CD4-positive, alpha-beta memory T cell (primary cell): ENCODE data around the gene CBL. TPM values are rescaled to one million over a fixed set of nuclear protein-coding genes. Genes with fewer than 3 reads are reported as not detected.
A peak's percentile ranks its signal among the peaks of the same experiment; 100 is the strongest.

Experiments
- CTCF ChIA-PET: fragments of 350-600 bp; sonication (Branson Sonifier 250); formaldehyde crosslinking; loops from one replicate; lab custom pipeline; 2021; ENCODE audit warnings: inconsistent platforms; ENCODE audit not compliant: partially characterized antibody; lab: Charles Lee
- POLR2A ChIA-PET: fragments of 350-600 bp; sonication (Branson Sonifier 250); formaldehyde crosslinking; loops from one replicate; lab custom pipeline; 2021; ENCODE audit not compliant: partially characterized antibody; lab: Charles Lee
- DNase-seq, 5 donors: peaks; one replicate each; pipeline versions ENCODE4 v3.0.0 to v3.0.0-alpha.2; 2020 to 2022; ENCODE audit warnings: mixed read lengths in 1 of 5
- H3K27ac ChIP-seq: one replicate; pipeline ENCODE4 v1.7.0; 2013; ENCODE audit warnings: low read depth, low read length
- H3K27me3 ChIP-seq: 2 replicates; pipeline ENCODE4 v1.7.0; 2013; ENCODE audit warnings: mild to moderate bottlenecking, low read length, moderate library complexity; ENCODE audit not compliant: insufficient read depth
- H3K36me3 ChIP-seq: 2 replicates; pipeline ENCODE4 v1.7.0; 2013; ENCODE audit warnings: mild to moderate bottlenecking, low read length, moderate library complexity; ENCODE audit not compliant: insufficient read depth
- H3K4me1 ChIP-seq: 2 replicates; pipeline ENCODE4 v1.7.0; 2013; ENCODE audit warnings: mild to moderate bottlenecking, low read length, moderate library complexity; ENCODE audit not compliant: insufficient read depth
- H3K4me3 ChIP-seq, 2 donors: one replicate each; pipeline ENCODE4 v1.7.0; 2013; ENCODE audit warnings: low read length in 2 of 2, mild to moderate bottlenecking in 1 of 2
- H3K9me3 ChIP-seq, 2 donors: one replicate each; pipeline ENCODE4 v1.7.0; 2013; ENCODE audit warnings: low read length in 2 of 2, control low read depth in 1 of 2; ENCODE audit not compliant: control insufficient read depth in 1 of 2
- H3K27ac Mint-ChIP-seq, 7 donors: one replicate each; pipeline ENCODE4 v1.8.0; 2020 to 2021; ENCODE audit warnings: mixed read lengths in 7 of 7, mild to moderate bottlenecking in 6 of 7, inconsistent platforms in 3 of 7, moderate library complexity in 3 of 7
- H3K27me3 Mint-ChIP-seq, 2 donors: one replicate each; pipeline ENCODE4 v1.8.0; 2020 to 2021; ENCODE audit warnings: mixed read lengths in 2 of 2
- H3K36me3 Mint-ChIP-seq, 2 donors: one replicate each; pipeline ENCODE4 v1.8.0; 2020 to 2021; ENCODE audit warnings: mixed read lengths in 2 of 2, inconsistent platforms in 1 of 2, mild to moderate bottlenecking in 1 of 2
- H3K4me1 Mint-ChIP-seq, 4 donors: one replicate each; pipeline ENCODE4 v1.8.0; 2020 to 2021; ENCODE audit warnings: mixed read lengths in 4 of 4, mild to moderate bottlenecking in 1 of 4
- H3K4me3 Mint-ChIP-seq, 8 donors: one replicate each; pipeline ENCODE4 v1.8.0; 2020 to 2021; ENCODE audit warnings: mixed read lengths in 8 of 8, mild to moderate bottlenecking in 7 of 8, moderate library complexity in 6 of 8, inconsistent platforms in 3 of 8
- H3K9me3 Mint-ChIP-seq, 8 donors: one replicate each; pipeline ENCODE4 v1.8.0; 2020 to 2021; ENCODE audit warnings: mixed read lengths in 8 of 8, mild to moderate bottlenecking in 5 of 8, inconsistent platforms in 3 of 8, moderate library complexity in 1 of 8
- intact Hi-C: fragments of 100-400 bp; cut with micrococcal nuclease; formaldehyde crosslinking; loops from one replicate; pipeline ENCODE4 v1.15.1; 2023
- polyA plus RNA-seq, 2 donors: library from polyadenylated mRNA; unstranded; fragments of 300-500 nt; fragmentation: Illumina TruSeq; gene quantifications; one replicate each; pipeline ENCODE4 v1.2.3, GENCODE V29; 2021
- total RNA-seq, 2 experiments: library from RNA; stranded (reverse); gene quantifications; one replicate each; pipeline ENCODE4 v1.2.3, GENCODE V29; 2021

CBL gene
- total and polyA plus RNA-seq, 4 experiments from 2014 or later: 3.6 to 39.8 (median 27.6) TPM

DNA sequence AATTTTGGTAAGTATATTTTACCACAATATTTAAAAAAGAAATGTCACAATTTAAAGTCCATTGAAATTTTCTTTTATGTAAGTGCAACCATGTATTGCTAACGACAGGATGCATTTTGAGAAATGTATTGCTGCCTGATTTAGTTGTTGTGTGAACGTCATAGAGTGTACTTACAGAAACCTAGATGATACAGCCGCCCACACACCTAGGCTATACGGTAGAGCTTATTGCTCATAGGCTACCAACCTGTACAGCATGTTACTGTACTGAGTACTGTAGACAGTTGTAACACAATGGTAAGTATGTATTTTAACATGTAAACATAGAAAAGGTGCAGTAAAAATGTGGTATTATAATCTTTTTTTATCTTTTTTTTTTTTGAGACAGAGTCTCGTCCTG is 48.1 kb downstream of the CBL start:
- Mint-ChIP-seq H3K27me3 (no peaks in the 10 kb centered on the region), H3K36me3 (peaks cover 9 to 10% of the 10 kb centered on the region in 2 donors), H3K27ac (no peak overlapping the region), H3K4me1 (peaks cover 36 to 48% (median 40%) of the 10 kb centered on the region in 4 donors), H3K9me3 (no peaks in the 10 kb centered on the region), H3K4me3 (no peak overlapping the region)
- Histone ChIP-seq H3K4me3 (no peak overlapping the region), H3K27ac (no peak overlapping the region), H3K36me3 (no peaks in the 10 kb centered on the region), H3K27me3 (no peaks in the 10 kb centered on the region), H3K9me3 (no peaks in the 10 kb centered on the region), H3K4me1 (peaks cover 28% of the 10 kb centered on the region)
- POLR2A ChIA-PET: no interaction called here
- intact Hi-C loops: no loop called here
- CTCF ChIA-PET: interaction anchor here (0.9 to 2.2 kb wide), 3 partner anchors 9 to 48 kb away, joined by 3 to 6 read pairs (median 5); partner anchors contain the start of gene CBL
- no peak for DNase-seq

DNA sequence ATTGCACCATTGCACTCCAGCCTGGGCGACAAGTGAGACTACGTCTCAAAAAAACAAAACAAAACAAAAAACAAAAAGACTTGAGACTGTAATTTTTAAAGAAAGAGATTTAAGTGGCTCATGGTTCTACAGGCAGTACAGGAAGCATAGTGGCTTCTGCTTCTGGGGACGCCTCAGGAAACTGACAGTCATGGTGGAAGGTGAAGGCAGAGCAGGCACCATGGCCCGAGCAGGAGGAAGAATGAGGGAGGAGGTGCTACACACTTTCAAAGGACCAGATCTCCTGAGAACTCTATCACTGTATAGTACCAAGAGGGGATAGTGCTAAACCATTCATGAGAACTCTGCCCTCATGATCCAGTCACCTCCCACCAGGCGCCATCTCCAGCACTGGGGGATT is 52.0 kb downstream of the CBL start:
- Mint-ChIP-seq H3K27me3 (no peaks in the 10 kb centered on the region), H3K36me3 (peaks cover 7 to 9% of the 10 kb centered on the region in 2 donors), H3K9me3 (no peaks in the 10 kb centered on the region), H3K27ac (peak overlapping the region; percentile 45 to 93 (median 90)), H3K4me1 (peaks cover 37 to 50% (median 42%) of the 10 kb centered on the region in 4 donors), H3K4me3 (peak overlapping the region in 7 of 8 donors; percentile 60 to 84 (median 65))
- peak in 2 of 5 donors; percentile 21 to 27 for DNase-seq
- Histone ChIP-seq H3K27me3 (no peaks in the 10 kb centered on the region), H3K4me1 (peaks cover 57% of the 10 kb centered on the region), H3K9me3 (no peaks in the 10 kb centered on the region), H3K36me3 (no peaks in the 10 kb centered on the region), H3K4me3 (no peak overlapping the region), H3K27ac (no peak overlapping the region)
- ChIA-PET CTCF (interaction anchor here (9.1 kb wide), 1 partner anchor 53 kb away, joined by 68 read pairs; the partner anchor contains the start of gene CBL), POLR2A (interaction anchor here (1.0 kb wide), 1 partner anchor 52 kb away, joined by 3 read pairs; the partner anchor contains the start of gene CBL)
- intact Hi-C loops: no loop called here

DNA sequence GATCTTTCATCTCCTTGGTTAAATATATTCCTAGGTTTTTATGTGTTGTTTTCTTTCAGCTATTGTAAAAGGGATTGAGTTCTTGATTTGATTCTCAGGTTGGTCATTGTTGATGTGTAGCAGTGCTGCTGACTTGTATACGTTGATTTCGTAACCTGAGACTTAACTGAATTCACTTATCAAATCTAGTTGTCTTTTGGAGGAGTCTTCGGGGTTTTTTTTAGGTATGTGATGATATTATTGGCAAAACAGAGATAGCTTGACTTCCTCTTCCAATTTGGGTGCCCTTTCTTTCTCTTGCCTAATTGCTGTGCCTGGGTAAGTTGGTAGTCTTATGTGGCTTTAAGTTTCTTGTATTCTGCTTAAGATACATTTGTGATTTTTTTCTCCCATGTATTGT is 52.8 kb downstream of the CBL start:
- no peaks in the 10 kb centered on the region for H3K9me3 ChIP-seq
- no peaks in the 10 kb centered on the region for H3K9me3 Mint-ChIP-seq
- H3K4me3 Mint-ChIP-seq: peak overlapping the region in 5 of 8 donors; percentile 1 to 84 (median 58)
- no peaks in the 10 kb centered on the region for H3K36me3 ChIP-seq
- ChIA-PET CTCF (interaction anchor here (1.3 to 9.1 kb wide), 6 partner anchors 25 to 1061 kb away, joined by 3 to 68 read pairs (median 4); partner anchors contain the start of gene CBL), POLR2A (interaction anchor here (1.0 to 1.3 kb wide), 2 partner anchors 30 to 53 kb away, joined by 3 read pairs; partner anchors contain the start of gene CBL)
- DNase-seq: no peak
- no peaks in the 10 kb centered on the region for H3K27me3 ChIP-seq
- intact Hi-C loops: no loop called here
- H3K4me1 Mint-ChIP-seq: peaks cover 36 to 50% (median 42%) of the 10 kb centered on the region in 4 donors
- H3K27ac ChIP-seq: no peak overlapping the region
- H3K36me3 Mint-ChIP-seq: peaks cover 7 to 9% of the 10 kb centered on the region in 2 donors
- H3K4me3 ChIP-seq: no peak overlapping the region
- H3K27ac Mint-ChIP-seq: peak overlapping the region in 6 of 7 donors; percentile 4 to 85 (median 52)
- peaks cover 65% of the 10 kb centered on the region for H3K4me1 ChIP-seq
- no peaks in the 10 kb centered on the region for H3K27me3 Mint-ChIP-seq

DNA sequence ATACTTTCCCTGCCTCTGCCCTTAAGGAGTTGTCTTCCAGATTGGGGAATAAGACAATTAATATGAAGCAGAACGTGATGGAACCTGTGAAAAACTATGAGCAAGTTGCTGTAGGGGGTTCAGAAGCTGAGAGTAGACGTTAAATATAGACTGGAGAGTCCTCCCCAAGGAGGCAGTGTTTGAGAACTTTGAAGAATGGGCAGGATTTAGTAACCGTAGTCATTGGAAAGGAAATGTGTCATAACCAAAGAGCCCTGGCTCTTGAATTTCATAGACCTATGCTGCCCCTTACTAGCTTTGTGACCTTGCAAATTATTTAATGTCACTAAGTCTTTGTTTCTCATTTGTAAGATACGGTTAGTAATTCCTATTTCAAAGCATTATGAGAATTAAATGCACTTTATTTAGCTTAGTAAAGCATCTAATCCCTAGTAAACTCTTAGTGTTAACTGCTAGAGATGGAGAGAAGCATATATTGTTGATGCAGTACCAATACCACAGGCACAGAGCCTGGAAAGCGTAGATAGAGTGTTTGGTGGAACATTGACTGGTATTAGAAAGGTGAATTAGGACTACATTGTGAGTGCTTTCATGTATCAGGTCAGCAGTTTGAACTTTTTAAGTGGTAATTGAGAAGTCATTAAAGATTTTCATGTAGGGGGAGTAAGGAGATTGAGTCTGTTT is 56.7 kb downstream of the CBL start:
- peaks cover 44 to 60% (median 49%) of the 10 kb centered on the region in 4 donors for H3K4me1 Mint-ChIP-seq
- Histone ChIP-seq H3K36me3 (no peaks in the 10 kb centered on the region), H3K4me1 (peaks cover 94% of the 10 kb centered on the region), H3K4me3 (peak overlapping the region in 1 of 2 donors; percentile 5), H3K27me3 (no peaks in the 10 kb centered on the region), H3K9me3 (no peaks in the 10 kb centered on the region), H3K27ac (peak overlapping the region; percentile 39)
- no peaks in the 10 kb centered on the region for H3K27me3 Mint-ChIP-seq
- peaks cover 0 to 1% (median 0%) of the 10 kb centered on the region in 8 donors for H3K9me3 Mint-ChIP-seq
- no peak overlapping the region for H3K27ac Mint-ChIP-seq
- POLR2A ChIA-PET: interaction anchor here (0.7 to 5.9 kb wide), 8 partner anchors 14 to 195 kb away, joined by 3 to 30 read pairs (median 6); partner anchors contain the start of genes CBL and VPS11
- H3K4me3 Mint-ChIP-seq: no peak overlapping the region
- intact Hi-C loops: loop anchor here (2.0 to 5.0 kb wide), 3 partner anchors 22 to 36 kb away; no protein-coding TSS in a partner anchor
- peaks cover 0 to 3% of the 10 kb centered on the region in 2 donors for H3K36me3 Mint-ChIP-seq
- CTCF ChIA-PET: interaction anchor here (0.9 to 9.1 kb wide), 11 partner anchors 9 to 93 kb away, joined by 3 to 68 read pairs (median 7); partner anchors contain the start of genes CBL and NLRX1
- peak in 2 of 5 donors; percentile 9 to 21 for DNase-seq

DNA sequence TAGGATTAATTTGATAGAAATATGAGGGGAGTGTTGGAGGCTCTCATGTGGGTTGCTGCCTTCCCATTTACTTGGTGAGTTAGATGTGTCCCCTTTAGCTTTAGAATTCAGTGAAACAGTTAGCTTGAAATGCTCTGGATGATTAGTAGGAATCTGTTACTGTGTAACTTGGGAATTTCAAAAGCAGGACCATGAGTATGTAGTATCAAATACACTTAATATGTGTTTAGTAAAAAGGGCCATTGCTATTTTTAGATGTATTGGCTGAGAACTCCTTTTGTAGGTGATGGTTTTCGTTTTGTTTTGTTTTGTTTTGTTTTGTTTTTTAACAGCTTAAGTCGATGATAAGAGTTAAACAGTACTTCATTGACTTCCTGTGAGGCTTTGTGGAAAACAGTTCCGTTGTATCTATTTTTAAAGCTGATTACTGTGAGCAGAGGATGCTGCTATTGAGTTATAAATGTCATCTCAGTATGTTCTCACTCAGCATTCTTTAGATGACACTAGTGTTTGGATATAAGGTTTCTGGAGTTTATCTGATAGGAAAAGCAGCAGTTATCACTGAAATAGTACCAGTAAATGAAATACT is 57.3 kb downstream of the CBL start:
- H3K4me1 ChIP-seq: peaks cover 91% of the 10 kb centered on the region
- intact Hi-C loops: loop anchor here (2.0 to 5.0 kb wide), 3 partner anchors 21 to 36 kb away; no protein-coding TSS in a partner anchor
- ChIA-PET POLR2A (interaction anchor here (1.0 to 5.9 kb wide), 10 partner anchors 15 to 196 kb away, joined by 3 to 30 read pairs (median 5); partner anchors contain the start of genes CBL, HINFP and VPS11), CTCF (interaction anchor here (0.9 to 9.1 kb wide), 11 partner anchors 9 to 94 kb away, joined by 3 to 68 read pairs (median 7); partner anchors contain the start of genes CBL and NLRX1)
- Mint-ChIP-seq H3K4me1 (peaks cover 43 to 60% (median 48%) of the 10 kb centered on the region in 4 donors), H3K27me3 (no peaks in the 10 kb centered on the region), H3K4me3 (no peak overlapping the region), H3K9me3 (peaks cover 0 to 1% (median 0%) of the 10 kb centered on the region in 8 donors), H3K36me3 (peaks cover 2 to 3% of the 10 kb centered on the region in 2 donors), H3K27ac (no peak overlapping the region)
- peak overlapping the region; percentile 39 for H3K27ac ChIP-seq
- H3K36me3 ChIP-seq: no peaks in the 10 kb centered on the region
- peak in 4 of 5 donors; percentile 38 to 57 (median 40) for DNase-seq
- H3K9me3 ChIP-seq: no peaks in the 10 kb centered on the region
- no peaks in the 10 kb centered on the region for H3K27me3 ChIP-seq
- peak overlapping the region in 1 of 2 donors; percentile 5 for H3K4me3 ChIP-seq

DNA sequence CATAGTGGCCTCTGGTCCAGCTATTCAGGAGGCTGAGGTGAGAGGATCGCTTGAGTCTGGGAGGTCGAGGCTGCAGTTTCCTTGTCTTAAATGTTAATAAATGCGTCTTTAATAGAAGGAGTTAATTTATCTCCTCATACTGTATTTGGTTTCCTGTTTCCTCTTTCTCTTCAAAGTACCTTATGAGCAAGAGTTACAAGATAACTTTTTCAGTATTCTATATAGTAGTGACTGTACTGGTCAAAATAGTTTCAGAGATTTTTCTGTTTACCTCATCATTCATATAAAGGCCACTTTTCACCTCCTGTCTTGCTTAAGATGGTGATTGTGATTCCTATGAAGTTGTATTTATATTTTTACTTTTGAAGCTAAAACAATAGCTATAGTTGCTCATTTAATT is 59.9 kb downstream of the CBL start:
- ChIA-PET CTCF (interaction anchor here (0.9 to 9.1 kb wide), 7 partner anchors 16 to 97 kb away, joined by 3 to 68 read pairs (median 4); partner anchors contain the start of gene CBL), POLR2A (interaction anchor here (1.3 to 3.3 kb wide), 4 partner anchors 9 to 59 kb away, joined by 3 to 22 read pairs (median 5); partner anchors contain the start of gene CBL)
- Mint-ChIP-seq H3K27me3 (no peaks in the 10 kb centered on the region), H3K4me1 (peaks cover 28 to 49% (median 32%) of the 10 kb centered on the region in 4 donors), H3K9me3 (peaks cover 0 to 1% (median 0%) of the 10 kb centered on the region in 8 donors), H3K27ac (peak overlapping the region; percentile 61 to 97 (median 79)), H3K4me3 (peak overlapping the region; percentile 22 to 87 (median 77)), H3K36me3 (peaks cover 3 to 5% of the 10 kb centered on the region in 2 donors)
- Histone ChIP-seq H3K27ac (peak overlapping the region; percentile 14), H3K36me3 (no peaks in the 10 kb centered on the region), H3K4me3 (no peak overlapping the region), H3K27me3 (no peaks in the 10 kb centered on the region), H3K9me3 (no peaks in the 10 kb centered on the region), H3K4me1 (peaks cover 68% of the 10 kb centered on the region)
- intact Hi-C loops: loop anchor here (1.0 kb wide), 1 partner anchor 61 kb away; no protein-coding TSS in a partner anchor
- no peak for DNase-seq
